HG03097 (cell line): ENCODE results near the gene BMPR1A.
"Not testable (repeated sequence)": the region's sequence is repeated elsewhere in the genome, so short reads cannot be mapped to it uniquely, and the experiment has no call there.

Source experiments
- ATAC-seq: cut with Tn5 transposase; IDR thresholded peaks from one replicate; pipeline ENCODE4 v1.9.1; 2021; ENCODE audit not compliant: unreplicated experiment, low FRiP score

The BMPR1A gene

GRCh38 chr10:86979296-86979818 lies 222.9 kb downstream of the BMPR1A start:
- no peak for ATAC-seq

GRCh38 chr10:86979977-86980448 lies 223.6 kb downstream of the BMPR1A start:
- no peak for ATAC-seq

- not testable (repeated sequence) for ATAC-seq
These were observed 224.6 kb downstream of the BMPR1A start for GRCh38 chr10:86981020-86981419.

- no peak for ATAC-seq
These were observed 225.3 kb downstream of the BMPR1A start for GRCh38 chr10:86981716-86982115.
